ENCODE results near the gene CXADR. TPM values are rescaled to one million over a fixed set of nuclear protein-coding genes. Genes with fewer than 3 reads are reported as not detected.

CXADR gene
- total RNA-seq, 1 donor from 2014 or later: 24.5 TPM

DNA sequence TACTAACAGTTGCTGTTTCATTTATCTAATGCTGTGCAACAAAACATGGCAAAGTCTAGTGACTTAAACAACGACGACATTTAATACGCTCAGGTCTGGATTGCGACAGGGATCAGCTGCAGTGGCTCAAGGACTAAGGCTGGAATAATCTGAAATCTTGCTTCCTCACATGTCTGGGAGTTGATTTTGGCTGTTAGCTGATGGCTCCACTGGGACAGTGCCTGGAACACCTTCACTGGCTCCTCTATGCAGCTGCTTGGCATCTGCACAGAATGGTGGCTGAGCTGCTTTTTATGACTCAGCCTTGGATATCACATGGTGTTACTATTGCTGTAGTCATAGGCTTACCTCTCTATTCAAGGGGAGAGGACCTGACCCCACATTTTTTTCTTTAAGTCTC is 123.9 kb downstream of the CXADR start:
- H3K4me3 ChIP-seq: no peak overlapping the region
- TF ChIP-seq, protein P1, sequence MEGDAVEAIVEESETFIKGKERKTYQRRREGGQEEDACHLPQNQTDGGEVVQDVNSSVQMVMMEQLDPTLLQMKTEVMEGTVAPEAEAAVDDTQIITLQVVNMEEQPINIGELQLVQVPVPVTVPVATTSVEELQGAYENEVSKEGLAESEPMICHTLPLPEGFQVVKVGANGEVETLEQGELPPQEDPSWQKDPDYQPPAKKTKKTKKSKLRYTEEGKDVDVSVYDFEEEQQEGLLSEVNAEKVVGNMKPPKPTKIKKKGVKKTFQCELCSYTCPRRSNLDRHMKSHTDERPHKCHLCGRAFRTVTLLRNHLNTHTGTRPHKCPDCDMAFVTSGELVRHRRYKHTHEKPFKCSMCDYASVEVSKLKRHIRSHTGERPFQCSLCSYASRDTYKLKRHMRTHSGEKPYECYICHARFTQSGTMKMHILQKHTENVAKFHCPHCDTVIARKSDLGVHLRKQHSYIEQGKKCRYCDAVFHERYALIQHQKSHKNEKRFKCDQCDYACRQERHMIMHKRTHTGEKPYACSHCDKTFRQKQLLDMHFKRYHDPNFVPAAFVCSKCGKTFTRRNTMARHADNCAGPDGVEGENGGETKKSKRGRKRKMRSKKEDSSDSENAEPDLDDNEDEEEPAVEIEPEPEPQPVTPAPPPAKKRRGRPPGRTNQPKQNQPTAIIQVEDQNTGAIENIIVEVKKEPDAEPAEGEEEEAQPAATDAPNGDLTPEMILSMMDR (IDR thresholded peaks at IDR 0.05; ENCODE audit: borderline replicate concordance): no peak
- H3K9me3 ChIP-seq (replicated peaks): peaks cover 9% of the 10 kb centered on the region
- no peaks in the 10 kb centered on the region for H3K27me3 ChIP-seq (ENCODE audit: low read depth)
- H3K4me1 ChIP-seq: no peaks in the 10 kb centered on the region
- H3K36me3 ChIP-seq: no peaks in the 10 kb centered on the region
- intact Hi-C loops (cut with micrococcal nuclease): no loop called here
- no peak overlapping the region for H3K27ac ChIP-seq (replicated peaks)
- DNase-seq: no peak

DNA sequence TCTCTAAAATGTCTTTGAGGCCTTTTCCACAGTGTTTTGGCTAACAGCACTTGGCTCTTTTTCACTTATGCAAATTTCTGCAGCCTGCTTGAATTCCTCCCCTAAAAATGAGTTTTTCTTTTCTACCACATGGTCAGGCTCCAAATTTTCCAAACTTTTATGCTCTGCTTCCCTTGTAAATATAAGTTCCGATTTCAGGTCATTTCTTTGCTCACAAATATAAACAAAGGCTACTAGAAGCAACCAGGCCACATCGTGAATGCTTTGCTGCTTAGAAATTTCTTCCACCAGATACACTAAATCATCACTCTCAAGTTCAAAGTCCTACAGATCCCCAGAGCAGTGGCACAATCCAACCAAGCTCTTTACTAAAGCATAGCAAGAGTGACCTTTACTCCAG is 128.0 kb downstream of the CXADR start:
- Histone ChIP-seq H3K4me1 (no peaks in the 10 kb centered on the region), H3K9me3 (replicated peaks) (peaks cover 9% of the 10 kb centered on the region), H3K36me3 (no peaks in the 10 kb centered on the region), H3K4me3 (no peak overlapping the region), H3K27me3 (ENCODE audit: low read depth) (no peaks in the 10 kb centered on the region), H3K27ac (replicated peaks) (no peak overlapping the region)
- intact Hi-C loops (cut with micrococcal nuclease): no loop called here
- no peak for DNase-seq
- TF ChIP-seq, protein P1 (IDR thresholded peaks at IDR 0.05; ENCODE audit: borderline replicate concordance): no peak

Other genes starting within 250 kb of the CXADR start
- gene BTG3, start 99.9 kb downstream of the CXADR start, total RNA-seq: 5.3 TPM